GM18951 (cell line): ENCODE results near the gene VRK3.
"Not testable (repeated sequence)": the region's sequence is repeated elsewhere in the genome, so short reads cannot be mapped to it uniquely, and the experiment has no call there.

ENCODE experiments used
- POLR2A ChIP-seq: IDR thresholded peaks from 4 replicates; pipeline ENCODE4 v1.6.1; 2011; ENCODE audit warnings: mild to moderate bottlenecking; ENCODE audit not compliant: insufficient read length, insufficient read depth; ENCODE audit errors: extremely low read depth
- in situ Hi-C: fragments of 300-500 bp; cut with MboI; formaldehyde crosslinking; loops from one replicate; pipeline ENCODE4 v1.12.0; 2022; ENCODE audit warnings: low sequenced_read_pairs, mixed read lengths, inconsistent platforms; ENCODE audit not compliant: unreplicated experiment

VRK3 gene

DNA sequence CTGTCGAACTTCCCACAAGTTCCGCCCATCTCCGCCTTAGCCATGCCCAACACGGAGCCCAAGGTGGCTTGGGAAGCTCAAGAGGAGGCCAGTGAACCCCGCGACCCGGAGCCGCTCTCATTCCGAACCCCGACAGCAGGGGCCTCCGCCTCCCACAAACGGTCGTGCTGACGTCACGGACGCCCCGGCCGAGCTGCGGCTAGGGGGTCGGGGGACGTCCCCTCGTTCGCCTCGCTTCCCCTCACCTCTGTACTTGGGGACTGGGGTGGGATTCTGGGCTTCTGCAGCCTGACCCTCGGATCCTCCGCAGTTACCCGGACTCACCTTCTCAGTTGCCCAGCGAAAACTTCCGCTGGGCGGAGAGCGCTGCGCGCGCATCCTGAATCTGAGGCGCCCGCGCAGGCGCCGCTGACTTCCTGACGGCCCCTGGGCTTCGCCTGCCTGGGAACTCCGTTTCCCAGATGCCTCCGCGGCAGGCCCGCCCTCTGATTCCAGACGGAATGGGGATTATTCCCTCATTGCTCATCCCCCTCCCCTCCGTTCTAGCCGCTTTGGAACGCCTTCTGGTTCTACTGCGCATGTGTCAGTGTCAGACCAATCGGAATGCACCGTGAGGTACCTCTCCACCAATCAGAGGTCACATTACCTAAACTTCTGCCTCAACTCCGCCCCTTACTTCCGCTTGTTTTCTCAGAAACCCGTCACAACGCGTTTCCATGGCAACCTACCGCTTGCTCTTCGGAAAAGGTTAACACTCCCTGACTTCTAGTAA, at the start of gene VRK3:
Gene VRK3, minus strand, starts transcription at position 351 of the 772 bp plus-strand sequence. CDS start 9,210 bp downstream, outside the sequence.
- in situ Hi-C loops = no loop called here
- peak; percentile 87 for TF ChIP-seq POLR2A

- in situ Hi-C loops = not testable (repeated sequence)
These were observed 43.2 kb upstream of the VRK3 start for GRCh38 chr19:50068382-50068781.

- no peak for TF ChIP-seq POLR2A
- in situ Hi-C loops = no loop called here
These were observed 42.4 kb upstream of the VRK3 start for GRCh38 chr19:50067575-50067974.

DNA sequence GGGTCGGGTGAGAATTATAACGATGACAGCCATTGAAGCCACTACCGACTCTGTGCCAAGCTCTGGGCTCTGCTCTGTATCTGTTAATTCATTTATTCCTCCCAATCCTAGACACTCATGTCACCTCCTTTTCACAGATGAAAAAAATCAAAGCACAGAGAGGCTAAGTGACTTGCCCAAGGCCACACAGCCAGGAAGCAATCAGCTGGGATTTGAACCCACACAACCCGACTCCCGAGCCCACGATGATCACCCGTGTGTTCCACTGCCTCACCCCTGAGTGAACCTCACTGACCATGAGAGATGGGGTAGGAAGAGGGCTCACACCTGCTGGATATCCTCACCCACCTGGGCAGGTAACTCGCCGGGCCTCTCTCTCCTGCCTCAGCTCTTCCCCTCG, 40.8 kb upstream of the VRK3 start:
- TF ChIP-seq POLR2A = no peak
- in situ Hi-C loops = no loop called here

- TF ChIP-seq POLR2A = no peak
- in situ Hi-C loops = no loop called here
These were observed 36.5 kb upstream of the VRK3 start for GRCh38 chr19:50061650-50062049.

GRCh38 chr19:50060107-50060506, 34.9 kb upstream of the VRK3 start:
- in situ Hi-C loops = no loop called here
- no peak for TF ChIP-seq POLR2A

GRCh38 chr19:50059045-50059444, 33.9 kb upstream of the VRK3 start:
- TF ChIP-seq POLR2A = no peak
- in situ Hi-C loops = no loop called here

DNA sequence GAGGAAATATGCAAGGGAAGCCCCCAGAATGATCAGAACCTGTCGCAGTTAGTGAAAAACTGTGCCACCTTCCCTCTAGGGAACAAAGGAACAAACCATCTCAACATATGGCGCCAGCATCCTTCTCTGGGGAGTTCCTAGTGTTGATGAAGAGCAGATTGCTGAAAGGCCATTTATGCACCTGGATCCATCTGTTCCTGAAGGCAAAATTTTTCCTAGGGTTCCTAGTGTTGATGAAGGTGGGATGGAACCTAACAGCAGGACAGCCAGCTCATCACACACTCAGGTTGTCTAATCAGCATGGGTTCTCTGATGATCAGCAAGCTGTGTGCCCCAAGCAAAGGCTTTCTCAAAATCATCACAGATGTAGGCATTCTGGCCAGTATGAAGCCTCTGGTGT, 33.3 kb upstream of the VRK3 start:
- TF ChIP-seq POLR2A = no peak
- in situ Hi-C loops = no loop called here

DNA sequence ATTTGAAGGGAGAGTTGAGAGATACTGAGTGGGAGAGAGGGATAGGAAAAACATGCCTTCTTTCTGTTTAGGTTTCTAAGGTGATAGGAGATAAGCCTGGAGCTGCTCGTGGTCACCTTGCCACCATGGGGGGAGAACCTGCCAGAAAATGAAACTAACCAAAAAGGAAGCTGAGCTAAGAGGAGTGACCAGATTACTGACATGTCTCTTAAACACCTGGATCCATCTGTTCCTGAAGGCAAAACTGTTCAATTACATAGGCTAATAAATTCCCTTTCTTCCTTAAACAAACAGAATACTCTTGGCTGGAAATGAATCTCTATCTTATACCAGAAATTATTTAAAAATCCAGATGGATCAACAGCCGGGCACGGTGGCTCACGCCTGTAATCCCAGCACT, 27.9 kb upstream of the VRK3 start:
- TF ChIP-seq POLR2A = no peak
- in situ Hi-C loops = no loop called here

GRCh38 chr19:50051964-50052363, 26.8 kb upstream of the VRK3 start:
- in situ Hi-C loops = no loop called here
- no peak for TF ChIP-seq POLR2A

- in situ Hi-C loops = not testable (repeated sequence)
These were observed 26.2 kb upstream of the VRK3 start for GRCh38 chr19:50051228-50051895.

- no peak for TF ChIP-seq POLR2A
- in situ Hi-C loops = no loop called here
These were observed 25.4 kb upstream of the VRK3 start for GRCh38 chr19:50050406-50051227.

DNA sequence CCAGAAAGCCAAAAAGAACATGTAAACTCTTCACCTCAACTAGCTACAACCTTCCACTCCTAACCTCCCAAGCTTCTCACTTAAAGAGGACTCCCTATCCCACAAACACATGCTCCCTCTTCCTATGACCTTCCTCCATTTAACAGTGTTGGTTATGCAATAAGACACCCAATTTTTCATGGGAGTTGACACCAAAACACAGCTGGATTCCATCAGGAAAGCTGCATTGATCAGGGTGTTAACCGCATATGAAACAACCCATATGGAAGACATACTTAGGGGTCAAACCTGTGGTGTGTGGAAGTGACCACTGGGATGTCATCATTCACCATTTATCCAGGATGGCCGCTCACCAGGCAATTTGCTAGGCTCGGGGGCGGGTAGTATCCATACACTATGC, 22.5 kb upstream of the VRK3 start:
- in situ Hi-C loops = no loop called here
- TF ChIP-seq POLR2A = no peak
